Liver (tissue), 9 donors: ENCODE results near the gene TMEM221. TPM values are rescaled to one million over a fixed set of nuclear protein-coding genes. Genes with fewer than 3 reads are reported as not detected.

Experiments
- DNase-seq: peaks from one replicate; pipeline ENCODE4 v3.0.0-alpha.2; 2017; ENCODE audit warnings: low spot score
- H3K27ac ChIP-seq, 2 donors: one replicate each; pipeline ENCODE4 v1.7.0; 2013; ENCODE audit warnings: inconsistent platforms in 2 of 2, low read length in 2 of 2, control low read depth in 1 of 2, low read depth in 1 of 2, mild to moderate bottlenecking in 1 of 2
- H3K27me3 ChIP-seq, 4 donors: one replicate each; pipeline versions ENCODE4 v1.6.1 to v1.7.0; 2013; ENCODE audit warnings: low read length in 3 of 4, inconsistent platforms in 1 of 4, mild to moderate bottlenecking in 1 of 4, moderate library complexity in 1 of 4; ENCODE audit not compliant: control insufficient read depth in 4 of 4, insufficient read depth in 4 of 4
- H3K36me3 ChIP-seq, 4 donors: one replicate each; pipeline versions ENCODE4 v1.6.1 to v1.7.0; 2013; ENCODE audit warnings: low read length in 3 of 4, mild to moderate bottlenecking in 3 of 4, low read depth in 1 of 4, moderate library complexity in 1 of 4; ENCODE audit not compliant: control insufficient read depth in 4 of 4, insufficient read depth in 3 of 4
- H3K4me1 ChIP-seq, 4 donors: one replicate each; pipeline versions ENCODE4 v1.6.1 to v1.7.0; 2013; ENCODE audit warnings: low read length in 3 of 4, mild to moderate bottlenecking in 3 of 4, moderate library complexity in 1 of 4; ENCODE audit not compliant: control insufficient read depth in 4 of 4, insufficient read depth in 4 of 4
- H3K4me3 ChIP-seq, 3 donors: one replicate each; pipeline versions ENCODE4 v1.6.1 to v1.7.0; 2013; ENCODE audit warnings: low read length in 3 of 3, control low read depth in 1 of 3, low read depth in 1 of 3, mild to moderate bottlenecking in 1 of 3
- H3K9ac ChIP-seq, 2 donors: one replicate each; pipeline ENCODE4 v1.7.0; 2013; ENCODE audit warnings: low read length in 2 of 2, mild to moderate bottlenecking in 2 of 2, moderate library complexity in 2 of 2, control low read depth in 1 of 2, low read depth in 1 of 2
- H3K9me3 ChIP-seq, 4 donors: one replicate each; pipeline versions ENCODE4 v1.6.1 to v1.7.0; 2013; ENCODE audit warnings: low read length in 3 of 4; ENCODE audit not compliant: control insufficient read depth in 4 of 4
- CTCF ChIP-seq: fragments of 150-350 bp; IDR thresholded peaks from 2 replicates; pipeline ENCODE4 v1.5.1; 2017; ENCODE audit warnings: improper control_type of control experiment, low read depth, low read length; ENCODE audit not compliant: missing input control
- FOXA1 ChIP-seq: IDR thresholded peaks from 2 replicates; pipeline ENCODE4 v1.6.1; 2016; ENCODE audit warnings: antibody characterized with exemption
- FOXA2 ChIP-seq: IDR thresholded peaks from 2 replicates; pipeline ENCODE4 v1.6.1; 2016; ENCODE audit warnings: antibody characterized with exemption
- HNF4A ChIP-seq, 2 donors: conservative IDR thresholded peaks; 2 replicates each; pipeline ENCODE4 v1.6.1; 2016; ENCODE audit warnings: antibody characterized with exemption in 2 of 2, mild to moderate bottlenecking in 2 of 2
- JUND ChIP-seq, 2 donors: IDR thresholded peaks; 2 replicates each; pipeline ENCODE4 v1.6.1; 2016; ENCODE audit warnings: antibody characterized with exemption in 2 of 2
- MAX ChIP-seq: IDR thresholded peaks from 2 replicates; pipeline ENCODE4 v1.6.1; 2016; ENCODE audit warnings: antibody characterized with exemption
- NR2F2 ChIP-seq: IDR thresholded peaks from 2 replicates; pipeline ENCODE4 v1.6.1; 2016; ENCODE audit warnings: antibody characterized with exemption
- RAD21 ChIP-seq, 2 donors: IDR thresholded peaks; 2 replicates each; pipeline ENCODE4 v1.6.1; 2016; ENCODE audit warnings: antibody characterized with exemption in 2 of 2, mild to moderate bottlenecking in 2 of 2
- REST ChIP-seq: IDR thresholded peaks from 2 replicates; pipeline ENCODE4 v1.6.1; 2016; ENCODE audit warnings: antibody characterized with exemption, mild to moderate bottlenecking
- RXRA ChIP-seq, 2 donors: IDR thresholded peaks; 2 replicates each; pipeline ENCODE4 v1.6.1; 2017 to 2018; ENCODE audit warnings: antibody characterized with exemption in 2 of 2, mild to moderate bottlenecking in 1 of 2
- SP1 ChIP-seq: IDR thresholded peaks from 2 replicates; pipeline ENCODE4 v1.6.1; 2018; ENCODE audit warnings: antibody characterized with exemption, mild to moderate bottlenecking
- TAF1 ChIP-seq: conservative IDR thresholded peaks from 2 replicates; pipeline ENCODE4 v1.6.1; 2016; ENCODE audit warnings: antibody characterized with exemption, mild to moderate bottlenecking
- YY1 ChIP-seq: IDR thresholded peaks from 2 replicates; pipeline ENCODE4 v1.6.1; 2016; ENCODE audit warnings: antibody characterized with exemption, mild to moderate bottlenecking
- WGBS: extraction: QIAGEN DNeasy Blood & Tissue Kit; methylation state at CpG from one replicate; pipeline ENCODE4 v1.1.7; 2013; 5-methylcytosine and 5-hydroxymethylcytosine counted together
- polyA plus RNA-seq, 2 donors: library from polyadenylated mRNA; stranded (reverse) in 1 of 2; unstranded in 1 of 2; fragments of 200-250 nt in 1 of 2; fragments of >200 nt in 1 of 2; fragmentation: Nextera tagmentation in 1 of 2; extraction: Ambion mirVana in 1 of 2; gene quantifications; one replicate each; pipeline versions ENCODE4 v1.2.1 to v1.2.3, GENCODE V29; 2013 to 2015
- total RNA-seq, 2 donors: library from RNA; depleted of rRNA; stranded (reverse); fragments of >200 nt; gene quantifications; one replicate each; pipeline ENCODE4 v1.2.3, GENCODE V29; 2014
- TF ChIP-seq, protein P1 (sequence below): IDR thresholded peaks from 2 replicates; pipeline ENCODE4 v1.6.1; 2016; ENCODE audit warnings: antibody characterized with exemption
- TF ChIP-seq, protein P2 (sequence below): IDR thresholded peaks from 2 replicates; pipeline ENCODE4 v1.6.1; 2016; ENCODE audit warnings: antibody characterized with exemption
- donor health status: healthy.
- donor health status: healthy.
- donor health status: healthy.
- donor health status: healthy.
- donor health status: healthy.

Gene TMEM221
- total and polyA plus RNA-seq, 4 donors: 0.06 to 0.15 (median 0.11) TPM

DNA sequence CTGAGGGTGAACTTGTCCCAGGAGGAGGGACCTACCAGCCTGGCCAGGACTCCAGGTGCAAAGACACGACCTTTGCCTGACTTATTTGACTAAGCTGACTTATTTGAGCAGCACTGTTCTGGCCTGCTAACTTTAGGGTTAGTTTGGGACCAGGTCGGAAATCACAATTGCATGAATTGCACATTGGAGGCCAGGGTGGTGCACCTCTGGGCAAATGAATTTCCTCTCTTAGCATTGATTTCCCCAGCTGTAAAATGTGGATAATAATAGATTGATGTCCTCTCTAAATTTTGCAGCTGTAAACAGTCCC lies 41.6 kb downstream of the TMEM221 start:
- Histone ChIP-seq H3K4me1 (peaks cover 0 to 30% (median 21%) of the 10 kb centered on the region in 4 donors), H3K9ac (peak overlapping the region; percentile 54 to 88), H3K27ac (peak overlapping the region; percentile 95 to 96), H3K4me3 (peak overlapping the region in 2 of 3 donors; percentile 38 to 62), H3K36me3 (peaks cover 0 to 5% (median under 1%) of the 10 kb centered on the region in 4 donors), H3K27me3 (no peaks in the 10 kb centered on the region), H3K9me3 (no peaks in the 10 kb centered on the region)
- TF ChIP-seq, protein P1, sequence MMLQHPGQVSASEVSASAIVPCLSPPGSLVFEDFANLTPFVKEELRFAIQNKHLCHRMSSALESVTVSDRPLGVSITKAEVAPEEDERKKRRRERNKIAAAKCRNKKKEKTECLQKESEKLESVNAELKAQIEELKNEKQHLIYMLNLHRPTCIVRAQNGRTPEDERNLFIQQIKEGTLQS: no peak
- TF ChIP-seq JUND (IDR thresholded peaks at IDR 0.05): no peak
- no peak for TF ChIP-seq MAX
- TF ChIP-seq RXRA (IDR thresholded peaks at IDR 0.05): peak; percentile 32 to 58
- TF ChIP-seq SP1: peak; percentile 77
- peak; percentile 5 to 28 for TF ChIP-seq HNF4A (conservative IDR thresholded peaks at IDR 0.05)
- no peak for DNase-seq
- 11% methylated on average over 2 of the region's 2 CpGs for WGBS

GRCh38 chr19:17406046-17406886 lies 42.2 kb downstream of the TMEM221 start:
- Histone ChIP-seq H3K9ac (peak overlapping the region; percentile 66 to 88), H3K4me1 (peaks cover 0 to 30% (median 21%) of the 10 kb centered on the region in 4 donors), H3K27ac (peak overlapping the region; percentile 95 to 96), H3K9me3 (no peaks in the 10 kb centered on the region), H3K27me3 (no peaks in the 10 kb centered on the region), H3K4me3 (peak overlapping the region; percentile 62 to 75 (median 74)), H3K36me3 (peaks cover 0 to 9% (median under 1%) of the 10 kb centered on the region in 4 donors)
- WGBS: 56% methylated on average over 10 of the region's 10 CpGs
- no peak for TF ChIP-seq FOXA2
- TF ChIP-seq CTCF: no peak
- TF ChIP-seq RXRA (IDR thresholded peaks at IDR 0.05): no peak
- TF ChIP-seq HNF4A (conservative IDR thresholded peaks at IDR 0.05): no peak
- TF ChIP-seq NR2F2: no peak
- no peak for TF ChIP-seq YY1
- TF ChIP-seq SP1: no peak
- TF ChIP-seq RAD21 (IDR thresholded peaks at IDR 0.05): no peak
- TF ChIP-seq FOXA1: no peak
- TF ChIP-seq MAX: no peak
- TF ChIP-seq REST: no peak
- TF ChIP-seq TAF1: no peak
- TF ChIP-seq, protein P2, sequence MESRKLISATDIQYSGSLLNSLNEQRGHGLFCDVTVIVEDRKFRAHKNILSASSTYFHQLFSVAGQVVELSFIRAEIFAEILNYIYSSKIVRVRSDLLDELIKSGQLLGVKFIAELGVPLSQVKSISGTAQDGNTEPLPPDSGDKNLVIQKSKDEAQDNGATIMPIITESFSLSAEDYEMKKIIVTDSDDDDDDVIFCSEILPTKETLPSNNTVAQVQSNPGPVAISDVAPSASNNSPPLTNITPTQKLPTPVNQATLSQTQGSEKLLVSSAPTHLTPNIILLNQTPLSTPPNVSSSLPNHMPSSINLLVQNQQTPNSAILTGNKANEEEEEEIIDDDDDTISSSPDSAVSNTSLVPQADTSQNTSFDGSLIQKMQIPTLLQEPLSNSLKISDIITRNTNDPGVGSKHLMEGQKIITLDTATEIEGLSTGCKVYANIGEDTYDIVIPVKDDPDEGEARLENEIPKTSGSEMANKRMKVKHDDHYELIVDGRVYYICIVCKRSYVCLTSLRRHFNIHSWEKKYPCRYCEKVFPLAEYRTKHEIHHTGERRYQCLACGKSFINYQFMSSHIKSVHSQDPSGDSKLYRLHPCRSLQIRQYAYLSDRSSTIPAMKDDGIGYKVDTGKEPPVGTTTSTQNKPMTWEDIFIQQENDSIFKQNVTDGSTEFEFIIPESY: no peak
- DNase-seq: no peak
